PC-3 (cell line): ENCODE measurements around the gene ALKAL2.

Experiments used
- CTCF ChIP-seq: fragments of 300-600 bp; sonication (generic); conservative IDR thresholded peaks from 2 replicates; pipeline ENCODE4 v1.5.1; 2017; ENCODE audit warnings: antibody characterized with exemption, low read depth, mild to moderate bottlenecking, low read length
- EZH2 ChIP-seq: fragments of 300-600 bp; sonication (generic); IDR thresholded peaks from one replicate; pipeline ENCODE4 v1.6.1; 2017; ENCODE audit warnings: antibody characterized with exemption, mild to moderate bottlenecking, low read length; ENCODE audit not compliant: unreplicated experiment
- EZH2phosphoT487 ChIP-seq: fragments of 300-600 bp; sonication (generic); IDR thresholded peaks from 2 replicates; pipeline ENCODE4 v1.6.1; 2018; ENCODE audit warnings: mild to moderate bottlenecking, antibody characterized with exemption, low read length, borderline replicate concordance

- TF ChIP-seq CTCF (no peak), EZH2 (no peak), EZH2phosphoT487 (no peak)
Observed at GRCh38 chr2:288758-289361, 969 bp upstream of the ALKAL2 start.
